Liver (tissue), 9 donors: ENCODE measurements around the gene NKX1-2. TPM values are rescaled to one million over a fixed set of nuclear protein-coding genes. Genes with fewer than 3 reads are reported as not detected.
A peak's percentile ranks its signal among the peaks of the same experiment; 100 is the strongest.

Experiments
- DNase-seq: peaks from one replicate; pipeline ENCODE4 v3.0.0-alpha.2; 2017; ENCODE audit warnings: low spot score
- H3K27ac ChIP-seq, 2 donors: one replicate each; pipeline ENCODE4 v1.7.0; 2013; ENCODE audit warnings: inconsistent platforms in 2 of 2, low read length in 2 of 2, control low read depth in 1 of 2, low read depth in 1 of 2, mild to moderate bottlenecking in 1 of 2
- H3K27me3 ChIP-seq, 4 donors: one replicate each; pipeline versions ENCODE4 v1.6.1 to v1.7.0; 2013; ENCODE audit warnings: low read length in 3 of 4, inconsistent platforms in 1 of 4, mild to moderate bottlenecking in 1 of 4, moderate library complexity in 1 of 4; ENCODE audit not compliant: control insufficient read depth in 4 of 4, insufficient read depth in 4 of 4
- H3K36me3 ChIP-seq, 4 donors: one replicate each; pipeline versions ENCODE4 v1.6.1 to v1.7.0; 2013; ENCODE audit warnings: low read length in 3 of 4, mild to moderate bottlenecking in 3 of 4, low read depth in 1 of 4, moderate library complexity in 1 of 4; ENCODE audit not compliant: control insufficient read depth in 4 of 4, insufficient read depth in 3 of 4
- H3K4me1 ChIP-seq, 4 donors: one replicate each; pipeline versions ENCODE4 v1.6.1 to v1.7.0; 2013; ENCODE audit warnings: low read length in 3 of 4, mild to moderate bottlenecking in 3 of 4, moderate library complexity in 1 of 4; ENCODE audit not compliant: control insufficient read depth in 4 of 4, insufficient read depth in 4 of 4
- H3K4me3 ChIP-seq, 3 donors: one replicate each; pipeline versions ENCODE4 v1.6.1 to v1.7.0; 2013; ENCODE audit warnings: low read length in 3 of 3, control low read depth in 1 of 3, low read depth in 1 of 3, mild to moderate bottlenecking in 1 of 3
- H3K9ac ChIP-seq, 2 donors: one replicate each; pipeline ENCODE4 v1.7.0; 2013; ENCODE audit warnings: low read length in 2 of 2, mild to moderate bottlenecking in 2 of 2, moderate library complexity in 2 of 2, control low read depth in 1 of 2, low read depth in 1 of 2
- H3K9me3 ChIP-seq, 4 donors: one replicate each; pipeline versions ENCODE4 v1.6.1 to v1.7.0; 2013; ENCODE audit warnings: low read length in 3 of 4; ENCODE audit not compliant: control insufficient read depth in 4 of 4
- ATF3 ChIP-seq: IDR thresholded peaks from 2 replicates; pipeline ENCODE4 v1.6.1; 2016; ENCODE audit warnings: antibody characterized with exemption
- CTCF ChIP-seq: fragments of 150-350 bp; IDR thresholded peaks from 2 replicates; pipeline ENCODE4 v1.5.1; 2017; ENCODE audit warnings: improper control_type of control experiment, low read depth, low read length; ENCODE audit not compliant: missing input control
- EGR1 ChIP-seq, 2 donors: IDR thresholded peaks; 2 replicates each; pipeline ENCODE4 v1.6.1; 2016 to 2018; ENCODE audit warnings: antibody characterized with exemption in 2 of 2, low read depth in 2 of 2
- FOXA1 ChIP-seq: IDR thresholded peaks from 2 replicates; pipeline ENCODE4 v1.6.1; 2016; ENCODE audit warnings: antibody characterized with exemption
- FOXA2 ChIP-seq: IDR thresholded peaks from 2 replicates; pipeline ENCODE4 v1.6.1; 2016; ENCODE audit warnings: antibody characterized with exemption
- GABPA ChIP-seq, 2 donors: IDR thresholded peaks in 1 of 2; conservative IDR thresholded peaks in 1 of 2; 2 replicates each; pipeline ENCODE4 v1.6.1; 2016; ENCODE audit warnings: antibody characterized with exemption in 2 of 2, mild to moderate bottlenecking in 1 of 2, moderate library complexity in 1 of 2
- HNF4A ChIP-seq, 2 donors: conservative IDR thresholded peaks; 2 replicates each; pipeline ENCODE4 v1.6.1; 2016; ENCODE audit warnings: antibody characterized with exemption in 2 of 2, mild to moderate bottlenecking in 2 of 2
- HNF4G ChIP-seq: IDR thresholded peaks from 2 replicates; pipeline ENCODE4 v1.6.1; 2016; ENCODE audit warnings: antibody characterized with exemption
- JUND ChIP-seq, 2 donors: IDR thresholded peaks; 2 replicates each; pipeline ENCODE4 v1.6.1; 2016; ENCODE audit warnings: antibody characterized with exemption in 2 of 2
- MAX ChIP-seq: IDR thresholded peaks from 2 replicates; pipeline ENCODE4 v1.6.1; 2016; ENCODE audit warnings: antibody characterized with exemption
- NR2F2 ChIP-seq: IDR thresholded peaks from 2 replicates; pipeline ENCODE4 v1.6.1; 2016; ENCODE audit warnings: antibody characterized with exemption
- RAD21 ChIP-seq, 2 donors: IDR thresholded peaks; 2 replicates each; pipeline ENCODE4 v1.6.1; 2016; ENCODE audit warnings: antibody characterized with exemption in 2 of 2, mild to moderate bottlenecking in 2 of 2
- RXRA ChIP-seq, 2 donors: IDR thresholded peaks; 2 replicates each; pipeline ENCODE4 v1.6.1; 2017 to 2018; ENCODE audit warnings: antibody characterized with exemption in 2 of 2, mild to moderate bottlenecking in 1 of 2
- SP1 ChIP-seq: IDR thresholded peaks from 2 replicates; pipeline ENCODE4 v1.6.1; 2018; ENCODE audit warnings: antibody characterized with exemption, mild to moderate bottlenecking
- TAF1 ChIP-seq: conservative IDR thresholded peaks from 2 replicates; pipeline ENCODE4 v1.6.1; 2016; ENCODE audit warnings: antibody characterized with exemption, mild to moderate bottlenecking
- YY1 ChIP-seq: IDR thresholded peaks from 2 replicates; pipeline ENCODE4 v1.6.1; 2016; ENCODE audit warnings: antibody characterized with exemption, mild to moderate bottlenecking
- WGBS: extraction: QIAGEN DNeasy Blood & Tissue Kit; methylation state at CpG from one replicate; pipeline ENCODE4 v1.1.7; 2013; 5-methylcytosine and 5-hydroxymethylcytosine counted together
- polyA plus RNA-seq, 2 donors: library from polyadenylated mRNA; stranded (reverse) in 1 of 2; unstranded in 1 of 2; fragments of 200-250 nt in 1 of 2; fragments of >200 nt in 1 of 2; fragmentation: Nextera tagmentation in 1 of 2; extraction: Ambion mirVana in 1 of 2; gene quantifications; one replicate each; pipeline versions ENCODE4 v1.2.1 to v1.2.3, GENCODE V29; 2013 to 2015
- total RNA-seq, 2 donors: library from RNA; depleted of rRNA; stranded (reverse); fragments of >200 nt; gene quantifications; one replicate each; pipeline ENCODE4 v1.2.3, GENCODE V29; 2014
- TF ChIP-seq, protein P1 (sequence below): IDR thresholded peaks from 2 replicates; pipeline ENCODE4 v1.6.1; 2016; ENCODE audit warnings: antibody characterized with exemption
- TF ChIP-seq, protein P2 (sequence below): IDR thresholded peaks from 2 replicates; pipeline ENCODE4 v1.6.1; 2016; ENCODE audit warnings: antibody characterized with exemption, mild to moderate bottlenecking
- donor health status: healthy.
- donor health status: healthy.
- donor health status: healthy.
- donor health status: healthy.
- donor health status: healthy.

NKX1-2 gene
- total RNA-seq (not detected), polyA plus RNA-seq (not detected)

DNA sequence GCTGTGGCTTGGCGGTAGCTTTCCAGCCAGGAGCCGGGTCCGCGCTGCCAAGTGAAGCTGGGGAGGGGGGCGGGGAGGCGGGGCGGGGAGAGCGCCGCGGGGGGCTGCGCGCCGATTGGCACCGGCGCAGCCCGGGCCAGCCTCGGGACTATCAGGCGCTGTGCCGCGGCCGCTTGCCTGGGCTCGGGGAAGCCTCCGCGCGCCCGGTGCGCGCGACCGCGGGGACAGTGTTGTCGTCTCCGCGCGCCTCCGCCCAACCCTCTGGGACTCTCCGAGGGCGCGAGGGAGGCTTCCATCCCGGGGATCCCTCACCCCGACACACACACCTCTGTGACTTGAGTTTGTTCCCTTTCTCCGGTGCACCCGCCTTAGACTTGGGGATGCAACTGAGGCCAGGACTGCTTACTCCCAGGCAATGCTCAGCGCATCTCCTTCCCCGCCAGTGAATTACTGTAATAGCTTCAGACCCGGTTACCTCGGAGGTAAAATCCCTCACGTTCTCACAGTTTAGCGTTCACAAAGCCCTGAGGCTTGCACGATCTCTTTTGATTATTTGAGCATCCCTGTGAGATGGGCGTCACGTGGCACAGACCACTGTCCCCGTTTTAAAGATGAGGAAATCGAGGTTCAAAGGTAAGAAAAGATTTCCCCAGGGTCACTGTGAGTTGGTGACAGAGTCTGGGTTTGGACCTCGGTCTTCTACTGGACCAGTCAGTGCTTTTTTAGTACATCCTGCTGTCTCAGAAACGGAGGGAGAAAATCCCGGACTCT lies at the start of gene NKX1-2:
NKX1-2 (minus strand) TSS at position 24 of the 771 bp plus-strand sequence. CDS start 92 bp downstream, outside the sequence.
- Histone ChIP-seq H3K9me3 (no peaks in the 10 kb centered on the region), H3K9ac (no peak within 1 kb of the TSS), H3K36me3 (no peaks in the 10 kb centered on the region), H3K27me3 (peaks cover 5 to 28% (median 20%) of the 10 kb centered on the region in 4 donors), H3K4me3 (peak within 1 kb of the TSS in 1 of 3 donors; percentile 38), H3K4me1 (peaks cover 9 to 28% (median 20%) of the 10 kb centered on the region in 4 donors), H3K27ac (no peak within 1 kb of the TSS)
- no peak for DNase-seq
- 3% methylated on average over 57 of the region's 57 CpGs for WGBS
- TF ChIP-seq CTCF: no peak
- no peak for TF ChIP-seq HNF4A (conservative IDR thresholded peaks at IDR 0.05)
- no peak for TF ChIP-seq NR2F2
- TF ChIP-seq YY1: no peak
- TF ChIP-seq RAD21 (IDR thresholded peaks at IDR 0.05): no peak
- TF ChIP-seq FOXA1: no peak
- TF ChIP-seq ATF3: no peak
- TF ChIP-seq, protein P1, sequence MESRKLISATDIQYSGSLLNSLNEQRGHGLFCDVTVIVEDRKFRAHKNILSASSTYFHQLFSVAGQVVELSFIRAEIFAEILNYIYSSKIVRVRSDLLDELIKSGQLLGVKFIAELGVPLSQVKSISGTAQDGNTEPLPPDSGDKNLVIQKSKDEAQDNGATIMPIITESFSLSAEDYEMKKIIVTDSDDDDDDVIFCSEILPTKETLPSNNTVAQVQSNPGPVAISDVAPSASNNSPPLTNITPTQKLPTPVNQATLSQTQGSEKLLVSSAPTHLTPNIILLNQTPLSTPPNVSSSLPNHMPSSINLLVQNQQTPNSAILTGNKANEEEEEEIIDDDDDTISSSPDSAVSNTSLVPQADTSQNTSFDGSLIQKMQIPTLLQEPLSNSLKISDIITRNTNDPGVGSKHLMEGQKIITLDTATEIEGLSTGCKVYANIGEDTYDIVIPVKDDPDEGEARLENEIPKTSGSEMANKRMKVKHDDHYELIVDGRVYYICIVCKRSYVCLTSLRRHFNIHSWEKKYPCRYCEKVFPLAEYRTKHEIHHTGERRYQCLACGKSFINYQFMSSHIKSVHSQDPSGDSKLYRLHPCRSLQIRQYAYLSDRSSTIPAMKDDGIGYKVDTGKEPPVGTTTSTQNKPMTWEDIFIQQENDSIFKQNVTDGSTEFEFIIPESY: no peak
- no peak for TF ChIP-seq MAX
- no peak for TF ChIP-seq JUND (IDR thresholded peaks at IDR 0.05)
- no peak for TF ChIP-seq EGR1 (IDR thresholded peaks at IDR 0.05; ENCODE audit: low read depth in 2 of 2)
- no peak for TF ChIP-seq FOXA2
- no peak for TF ChIP-seq HNF4G
- TF ChIP-seq RXRA (IDR thresholded peaks at IDR 0.05): no peak
- TF ChIP-seq TAF1: no peak
- TF ChIP-seq, protein P2, sequence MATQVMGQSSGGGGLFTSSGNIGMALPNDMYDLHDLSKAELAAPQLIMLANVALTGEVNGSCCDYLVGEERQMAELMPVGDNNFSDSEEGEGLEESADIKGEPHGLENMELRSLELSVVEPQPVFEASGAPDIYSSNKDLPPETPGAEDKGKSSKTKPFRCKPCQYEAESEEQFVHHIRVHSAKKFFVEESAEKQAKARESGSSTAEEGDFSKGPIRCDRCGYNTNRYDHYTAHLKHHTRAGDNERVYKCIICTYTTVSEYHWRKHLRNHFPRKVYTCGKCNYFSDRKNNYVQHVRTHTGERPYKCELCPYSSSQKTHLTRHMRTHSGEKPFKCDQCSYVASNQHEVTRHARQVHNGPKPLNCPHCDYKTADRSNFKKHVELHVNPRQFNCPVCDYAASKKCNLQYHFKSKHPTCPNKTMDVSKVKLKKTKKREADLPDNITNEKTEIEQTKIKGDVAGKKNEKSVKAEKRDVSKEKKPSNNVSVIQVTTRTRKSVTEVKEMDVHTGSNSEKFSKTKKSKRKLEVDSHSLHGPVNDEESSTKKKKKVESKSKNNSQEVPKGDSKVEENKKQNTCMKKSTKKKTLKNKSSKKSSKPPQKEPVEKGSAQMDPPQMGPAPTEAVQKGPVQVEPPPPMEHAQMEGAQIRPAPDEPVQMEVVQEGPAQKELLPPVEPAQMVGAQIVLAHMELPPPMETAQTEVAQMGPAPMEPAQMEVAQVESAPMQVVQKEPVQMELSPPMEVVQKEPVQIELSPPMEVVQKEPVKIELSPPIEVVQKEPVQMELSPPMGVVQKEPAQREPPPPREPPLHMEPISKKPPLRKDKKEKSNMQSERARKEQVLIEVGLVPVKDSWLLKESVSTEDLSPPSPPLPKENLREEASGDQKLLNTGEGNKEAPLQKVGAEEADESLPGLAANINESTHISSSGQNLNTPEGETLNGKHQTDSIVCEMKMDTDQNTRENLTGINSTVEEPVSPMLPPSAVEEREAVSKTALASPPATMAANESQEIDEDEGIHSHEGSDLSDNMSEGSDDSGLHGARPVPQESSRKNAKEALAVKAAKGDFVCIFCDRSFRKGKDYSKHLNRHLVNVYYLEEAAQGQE: no peak
- TF ChIP-seq SP1: no peak
- TF ChIP-seq GABPA (IDR thresholded peaks at IDR 0.05 in 1 of 2, conservative IDR thresholded peaks at IDR 0.05 in 1 of 2): no peak
